ENCODE measurements around the gene IMP3.

IMP3 gene

GRCh38 chr15:75672646-75673425 is 32.8 kb upstream of the IMP3 start:
- no peak for DNase-seq

DNA sequence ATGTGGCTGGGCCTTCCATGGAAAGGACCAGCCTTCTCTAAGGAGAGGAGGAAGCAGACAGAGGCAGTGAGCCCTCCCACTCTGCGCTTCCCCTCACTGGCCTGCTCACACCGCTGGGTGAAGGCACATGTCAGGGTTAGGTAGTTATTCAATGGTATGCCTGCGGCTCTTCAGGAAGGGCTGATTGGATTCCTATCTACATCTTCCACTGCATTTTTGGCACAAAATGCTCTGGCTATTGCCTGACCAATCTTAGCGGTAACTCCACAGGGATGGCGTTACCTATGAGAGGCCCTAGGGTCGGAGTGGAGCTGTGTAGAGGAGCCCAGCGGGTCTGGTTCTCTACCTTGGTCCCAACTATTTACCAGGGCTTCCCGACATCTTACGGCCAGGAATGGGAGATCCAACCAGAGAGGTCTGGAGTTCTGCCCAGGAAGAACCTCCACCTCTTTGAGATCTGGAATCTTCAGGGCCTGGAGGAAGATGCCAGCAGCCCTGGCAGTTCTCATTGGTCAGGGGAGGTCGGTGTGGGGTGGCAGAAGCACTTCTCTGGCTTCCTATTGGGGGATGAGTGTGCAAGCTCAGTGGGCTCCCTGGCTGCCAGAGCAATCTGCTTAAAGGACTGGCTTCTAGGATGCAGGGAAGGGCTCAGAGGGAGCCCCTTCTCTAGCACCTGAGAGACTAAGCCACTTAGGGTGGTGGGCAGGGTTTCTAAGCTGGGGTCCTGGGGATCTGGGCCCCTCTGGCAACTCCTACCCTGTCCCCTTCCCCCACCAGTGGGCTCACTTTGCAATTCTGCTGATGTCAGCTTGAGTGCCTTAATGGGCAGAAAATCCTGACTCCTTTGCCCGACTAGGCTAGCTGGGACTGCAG is 31.9 kb upstream of the IMP3 start:
- no peak for DNase-seq

- DNase-seq, result no peak
Measured at GRCh38 chr15:75669879-75670212, 29.8 kb upstream of the IMP3 start.

- DNase-seq, result no peak
Measured at GRCh38 chr15:75669191-75669878, 29.3 kb upstream of the IMP3 start.

GRCh38 chr15:75666823-75667501 is 26.9 kb upstream of the IMP3 start:
- no peak for DNase-seq

GRCh38 chr15:75663931-75664421 is 24.0 kb upstream of the IMP3 start:
- no peak for DNase-seq

DNA sequence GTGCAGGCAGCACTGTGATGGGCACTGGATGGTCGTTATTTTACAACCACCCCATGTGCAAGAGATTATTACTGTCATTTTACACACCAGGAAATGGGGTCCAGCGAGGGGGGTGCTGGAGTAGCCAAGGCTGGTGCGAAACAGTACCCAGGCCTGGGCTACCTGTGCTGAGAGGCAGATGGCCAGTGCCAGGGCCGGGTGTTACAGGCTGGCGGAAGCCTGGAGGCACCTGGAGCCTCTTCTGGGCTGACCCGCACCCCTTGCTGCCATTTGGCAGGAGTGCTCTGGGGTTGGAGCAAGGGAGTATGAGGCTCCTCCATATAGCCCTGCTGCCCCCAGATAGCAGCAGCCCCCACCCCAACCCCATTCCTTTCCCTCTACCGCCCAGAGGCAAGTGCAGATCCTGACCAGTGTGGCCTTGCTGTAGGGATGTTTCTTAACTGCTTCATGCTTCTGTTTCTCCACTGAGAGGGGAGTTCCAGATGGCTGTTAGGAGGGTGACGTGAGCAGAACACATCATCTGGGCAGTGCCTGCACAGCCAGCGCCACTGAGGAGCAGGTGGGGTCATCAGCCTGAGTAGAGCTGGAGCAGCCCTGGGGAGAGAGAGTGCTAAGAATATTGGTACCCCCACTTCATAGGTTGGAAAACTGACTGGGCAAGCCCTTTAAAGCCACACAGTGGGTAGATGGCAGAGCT is 22.9 kb upstream of the IMP3 start:
- DNase-seq, result no peak

- DNase-seq, result no peak
Measured at GRCh38 chr15:75661756-75662140, 21.7 kb upstream of the IMP3 start.

DNA sequence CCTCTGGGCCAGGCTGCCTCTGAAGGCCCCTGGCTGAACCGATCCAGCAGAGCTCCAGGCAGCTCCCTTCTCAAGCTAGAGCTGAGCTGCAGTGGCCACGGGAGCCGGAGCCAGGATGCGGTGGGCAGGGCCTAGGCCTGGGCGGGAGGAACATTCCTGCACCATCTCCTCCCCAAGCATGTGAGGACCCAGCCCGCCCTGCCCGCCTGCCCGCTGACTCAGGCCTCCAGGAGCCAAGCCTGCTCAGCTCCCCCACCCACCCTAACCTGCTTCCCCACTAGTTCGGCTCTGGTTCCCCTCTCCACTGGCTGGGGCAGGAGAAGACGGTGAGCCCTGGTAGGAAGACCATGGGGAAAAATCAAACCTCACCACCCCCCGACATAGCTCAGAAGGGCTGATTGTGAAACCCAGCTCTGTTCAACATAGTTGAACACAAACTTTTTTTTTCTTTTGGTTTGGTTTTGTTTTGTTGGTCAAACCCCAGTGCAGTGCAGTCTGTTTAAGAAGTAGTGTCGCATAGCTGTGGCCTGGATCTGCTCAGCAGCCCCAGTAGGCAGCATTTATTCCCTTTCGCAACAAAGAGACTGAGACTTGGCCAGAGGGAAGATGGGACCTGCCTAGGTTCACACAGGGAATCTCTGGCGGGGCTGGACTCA is 21.2 kb upstream of the IMP3 start:
- DNase-seq, result no peak

- DNase-seq, result no peak
Measured at GRCh38 chr15:75659928-75660645, 20.1 kb upstream of the IMP3 start.

GRCh38 chr15:75659141-75659771 is 19.2 kb upstream of the IMP3 start:
- no peak for DNase-seq

GRCh38 chr15:75656813-75657212 is 16.8 kb upstream of the IMP3 start:
- DNase-seq, result no peak

- no peak for DNase-seq
Measured at GRCh38 chr15:75656331-75656730, 16.3 kb upstream of the IMP3 start.

DNA sequence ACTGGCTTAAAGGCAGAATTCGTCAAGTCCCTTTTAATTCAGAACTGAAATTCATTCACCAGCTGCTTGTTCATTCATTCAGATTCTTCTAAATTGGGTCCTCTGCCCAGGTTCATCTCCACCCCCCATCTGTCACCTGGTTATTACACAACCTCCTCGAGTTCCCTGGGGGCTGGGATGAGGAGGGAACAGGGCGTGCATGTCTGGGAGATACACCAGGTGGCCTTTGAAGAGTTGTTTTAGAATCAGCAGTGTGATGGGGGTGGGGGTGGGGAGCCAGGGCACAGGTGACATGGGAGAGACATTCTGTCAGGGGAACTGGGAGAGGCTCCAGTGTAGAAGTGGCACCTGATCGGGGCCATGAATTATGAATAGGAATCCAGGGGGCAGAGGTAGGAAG is 15.9 kb upstream of the IMP3 start:
- DNase-seq, result peak in 1 of 2 experiments; percentile 42

GRCh38 chr15:75654201-75654907 is 14.3 kb upstream of the IMP3 start:
- DNase-seq, result no peak

DNA sequence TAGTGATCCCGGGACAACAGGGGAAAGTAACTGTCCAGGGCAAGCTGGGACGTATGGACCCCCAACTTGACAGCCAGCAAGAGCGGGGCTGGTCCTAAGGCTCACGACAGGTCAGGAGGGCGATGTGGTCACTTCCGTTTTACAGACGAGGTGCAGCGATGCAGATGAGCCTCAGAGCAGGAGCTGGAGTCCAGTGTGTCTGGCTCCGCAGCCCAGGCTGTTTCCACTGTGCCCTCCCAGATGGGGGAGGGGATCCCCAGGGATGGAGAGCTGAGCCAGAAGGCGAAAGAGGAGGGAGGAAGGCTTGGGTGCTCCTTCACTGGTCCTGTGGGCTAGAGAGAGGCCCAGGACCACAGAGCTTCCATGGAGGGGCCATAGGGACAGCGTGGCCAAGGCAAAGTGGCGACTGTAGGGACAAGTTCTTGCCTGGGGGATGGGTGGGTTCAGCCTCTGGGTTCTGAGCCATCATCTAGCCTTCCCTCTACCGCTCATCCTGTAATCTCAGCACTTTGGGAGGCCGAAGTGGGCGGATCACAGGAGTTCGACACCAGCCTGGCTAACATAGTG is 13.4 kb upstream of the IMP3 start:
- no peak for DNase-seq

DNA sequence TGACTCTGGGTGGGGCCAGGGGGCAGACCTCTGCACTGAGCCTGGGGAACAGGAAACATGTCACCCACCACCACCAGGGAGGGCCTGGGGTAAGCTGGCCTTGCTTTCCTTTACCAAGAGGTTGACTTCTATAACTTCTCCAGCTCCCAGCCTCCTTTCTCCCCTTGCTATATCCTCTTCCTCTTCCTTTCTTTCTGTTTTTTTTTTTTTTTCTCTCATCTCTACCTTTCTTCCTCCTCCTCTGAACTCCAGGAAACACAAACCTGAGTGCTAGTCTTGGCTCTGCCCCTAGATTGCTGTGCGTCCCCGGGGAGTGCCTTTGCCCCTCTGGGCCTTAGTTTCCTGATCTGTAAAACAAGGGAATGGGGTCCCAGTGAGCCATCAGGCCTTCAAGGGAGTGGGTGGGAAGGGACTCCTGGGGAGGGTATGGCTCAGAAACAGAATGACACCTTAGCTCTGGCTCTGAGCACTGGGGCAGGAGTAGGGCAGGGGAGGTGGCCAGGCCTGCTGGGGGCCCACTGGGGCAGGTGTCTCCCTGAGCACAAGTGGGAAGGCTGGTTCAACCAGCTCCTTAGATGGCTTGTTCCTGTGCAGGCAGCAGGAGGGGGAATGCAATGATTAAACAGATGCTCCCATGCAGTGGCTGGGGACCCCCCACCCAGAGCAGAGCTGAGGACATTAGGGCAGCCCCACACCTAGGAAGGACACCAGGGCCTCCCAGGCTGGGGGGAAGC is 12.0 kb upstream of the IMP3 start:
- DNase-seq, result no peak

DNA sequence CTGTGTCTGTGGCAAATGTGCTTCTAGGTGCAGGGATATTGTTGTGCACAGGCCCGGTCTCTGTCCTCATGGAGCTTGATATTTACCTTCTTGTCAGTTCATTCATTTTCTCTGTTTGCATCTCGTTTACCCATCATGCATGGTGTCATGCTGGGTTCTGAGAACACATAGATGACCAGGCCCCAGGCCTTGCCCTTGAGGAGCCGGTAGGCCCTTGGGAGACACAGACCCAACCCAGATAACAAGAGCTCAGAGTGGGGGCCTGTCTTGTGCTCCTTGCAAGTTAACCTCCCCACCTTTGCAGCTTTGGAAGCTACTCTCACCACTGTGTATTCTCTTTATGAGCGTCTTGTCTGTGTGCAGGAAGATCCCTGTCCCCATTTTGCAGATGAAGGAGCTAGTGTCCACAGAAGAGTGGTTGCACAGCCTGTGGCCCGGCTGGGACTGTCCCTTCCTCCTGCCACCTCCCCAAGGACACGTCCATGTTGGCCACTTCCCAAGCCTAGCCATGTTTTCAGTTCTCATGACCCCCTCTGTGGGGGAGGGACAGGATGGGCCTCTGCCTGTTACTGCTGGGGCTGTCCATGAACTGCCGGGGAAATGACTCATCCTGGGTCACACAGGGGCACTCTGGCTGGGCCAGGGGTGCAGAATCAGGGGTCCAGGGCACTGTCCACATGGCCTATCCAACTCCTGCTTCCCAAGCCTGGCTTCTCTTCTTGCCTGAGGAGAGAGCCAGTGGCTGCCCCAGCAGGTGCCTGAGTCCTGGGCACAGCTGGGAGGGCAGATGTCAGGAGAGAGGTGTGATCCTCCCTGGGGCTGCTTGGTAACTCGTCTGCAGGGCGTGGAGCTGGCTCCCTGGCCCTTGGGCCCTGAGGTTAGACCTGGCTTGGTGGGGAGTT is 11.1 kb upstream of the IMP3 start:
- DNase-seq, result no peak

All from NCI-H187 (cell line).